Neural progenitor cell (in vitro differentiated cells): ENCODE measurements around the gene GATAD2A. TPM values are rescaled to one million over a fixed set of nuclear protein-coding genes. Genes with fewer than 3 reads are reported as not detected.
A peak's percentile ranks its signal among the peaks of the same experiment; 100 is the strongest.

Experiments used
- DNase-seq: peaks from one replicate; pipeline ENCODE4 v3.0.0-alpha.2; 2016; ENCODE audit warnings: low spot score
- H2AFZ ChIP-seq: fragments of 200-600 bp; sonication (generic); replicated peaks from 2 replicates; pipeline ENCODE4 v1.6.1; 2016; ENCODE audit warnings: antibody characterized with exemption
- H3F3A ChIP-seq: fragments of 200-600 bp; sonication (generic); 2 replicates; pipeline ENCODE4 v1.6.1; 2016; ENCODE audit warnings: antibody characterized with exemption, low read depth
- H3K27ac ChIP-seq: fragments of 200-600 bp; sonication (generic); 2 replicates; pipeline ENCODE4 v1.5.1; 2016; ENCODE audit warnings: mild to moderate bottlenecking
- H3K27me3 ChIP-seq: fragments of 200-600 bp; sonication (generic); 2 replicates; pipeline ENCODE4 v1.6.1; 2016; ENCODE audit warnings: mild to moderate bottlenecking, moderate library complexity
- H3K36me3 ChIP-seq: fragments of 200-600 bp; sonication (generic); 2 replicates; pipeline ENCODE4 v1.5.1; 2016
- H3K4me1 ChIP-seq: fragments of 200-600 bp; sonication (generic); 2 replicates; pipeline ENCODE4 v1.6.1; 2016; ENCODE audit warnings: mixed run types
- H3K4me2 ChIP-seq: fragments of 200-600 bp; sonication (generic); 2 replicates; pipeline ENCODE4 v1.6.1; 2016
- H3K4me3 ChIP-seq: fragments of 200-600 bp; sonication (generic); 2 replicates; pipeline ENCODE4 v1.5.1; 2016
- H3K79me2 ChIP-seq: fragments of 200-600 bp; sonication (generic); 2 replicates; pipeline ENCODE4 v1.6.1; 2016; ENCODE audit warnings: low read depth
- H3K9ac ChIP-seq: fragments of 200-600 bp; sonication (generic); 2 replicates; pipeline ENCODE4 v1.6.1; 2016
- H3K9me3 ChIP-seq: fragments of 200-600 bp; sonication (generic); 2 replicates; pipeline ENCODE4 v1.5.1; 2016; ENCODE audit warnings: low read depth
- H4K20me1 ChIP-seq: fragments of 200-600 bp; sonication (generic); 2 replicates; pipeline ENCODE4 v1.6.1; 2016; ENCODE audit warnings: low read depth
- H3K27ac Mint-ChIP-seq: 3 replicates; pipeline ENCODE4 v1.8.0; 2021; ENCODE audit warnings: mixed read lengths
- H3K27me3 Mint-ChIP-seq: 2 replicates; pipeline ENCODE4 v1.8.0; 2022; ENCODE audit warnings: low read depth, mild to moderate bottlenecking, inconsistent platforms, moderate library complexity, mixed read lengths; ENCODE audit not compliant: insufficient read depth
- H3K36me3 Mint-ChIP-seq: 3 replicates; pipeline ENCODE4 v1.8.0; 2021; ENCODE audit warnings: mixed read lengths
- H3K4me1 Mint-ChIP-seq: 3 replicates; pipeline ENCODE4 v1.8.0; 2021; ENCODE audit warnings: mixed read lengths
- H3K4me3 Mint-ChIP-seq: 3 replicates; pipeline ENCODE4 v1.8.0; 2021; ENCODE audit warnings: mild to moderate bottlenecking, moderate library complexity, mixed read lengths
- H3K9me3 Mint-ChIP-seq: 3 replicates; pipeline ENCODE4 v1.8.0; 2020; ENCODE audit warnings: mixed read lengths
- EZH2 ChIP-seq: fragments of 200-600 bp; sonication (generic); IDR thresholded peaks from 2 replicates; pipeline ENCODE4 v1.6.1; 2017; ENCODE audit warnings: antibody characterized with exemption, mild to moderate bottlenecking, moderate library complexity
- EZH2phosphoT487 ChIP-seq: fragments of 200-600 bp; sonication (generic); IDR thresholded peaks from 2 replicates; pipeline ENCODE4 v1.6.1; 2017; ENCODE audit warnings: antibody characterized with exemption
- total RNA-seq: library from RNA; depleted of rRNA; stranded (reverse); fragments of >200 nt; gene quantifications from 2 replicates; pipeline ENCODE4 v1.2.3, GENCODE V29; 2015; ENCODE audit warnings: low replicate concordance
- TF ChIP-seq, protein P1 (sequence below): fragments of 200-600 bp; sonication (generic); IDR thresholded peaks from 2 replicates; pipeline ENCODE4 v1.5.1; 2017; ENCODE audit warnings: antibody characterized with exemption, mild to moderate bottlenecking

GATAD2A gene
- total RNA-seq, 1 donor from 2014 or later = 37.9 TPM

GRCh38 chr19:19487077-19487949 is 81.8 kb downstream of the GATAD2A start:
- no peak for DNase-seq
- Histone ChIP-seq H3K27me3 (no peaks in the 10 kb centered on the region), H3K4me1 (peaks cover 31% of the 10 kb centered on the region), H3K36me3 (no peaks in the 10 kb centered on the region), H3K27ac (peak overlapping the region; percentile 57), H2AFZ (no peak overlapping the region), H3K4me2 (no peak overlapping the region), H3K9me3 (no peaks in the 10 kb centered on the region), H3K4me3 (no peak overlapping the region), H3K79me2 (peaks cover 74% of the 10 kb centered on the region), H3F3A (peaks cover 28% of the 10 kb centered on the region), H3K9ac (no peak overlapping the region), H4K20me1 (peaks cover 40% of the 10 kb centered on the region)
- Mint-ChIP-seq H3K4me1 (peaks cover 51% of the 10 kb centered on the region), H3K36me3 (peaks cover 3% of the 10 kb centered on the region), H3K4me3 (peak overlapping the region; percentile 33), H3K27ac (peak overlapping the region; percentile 98), H3K27me3 (peaks cover 10% of the 10 kb centered on the region), H3K9me3 (no peaks in the 10 kb centered on the region)
- TF ChIP-seq EZH2phosphoT487 (no peak), EZH2 (no peak)
- TF ChIP-seq, protein P1, sequence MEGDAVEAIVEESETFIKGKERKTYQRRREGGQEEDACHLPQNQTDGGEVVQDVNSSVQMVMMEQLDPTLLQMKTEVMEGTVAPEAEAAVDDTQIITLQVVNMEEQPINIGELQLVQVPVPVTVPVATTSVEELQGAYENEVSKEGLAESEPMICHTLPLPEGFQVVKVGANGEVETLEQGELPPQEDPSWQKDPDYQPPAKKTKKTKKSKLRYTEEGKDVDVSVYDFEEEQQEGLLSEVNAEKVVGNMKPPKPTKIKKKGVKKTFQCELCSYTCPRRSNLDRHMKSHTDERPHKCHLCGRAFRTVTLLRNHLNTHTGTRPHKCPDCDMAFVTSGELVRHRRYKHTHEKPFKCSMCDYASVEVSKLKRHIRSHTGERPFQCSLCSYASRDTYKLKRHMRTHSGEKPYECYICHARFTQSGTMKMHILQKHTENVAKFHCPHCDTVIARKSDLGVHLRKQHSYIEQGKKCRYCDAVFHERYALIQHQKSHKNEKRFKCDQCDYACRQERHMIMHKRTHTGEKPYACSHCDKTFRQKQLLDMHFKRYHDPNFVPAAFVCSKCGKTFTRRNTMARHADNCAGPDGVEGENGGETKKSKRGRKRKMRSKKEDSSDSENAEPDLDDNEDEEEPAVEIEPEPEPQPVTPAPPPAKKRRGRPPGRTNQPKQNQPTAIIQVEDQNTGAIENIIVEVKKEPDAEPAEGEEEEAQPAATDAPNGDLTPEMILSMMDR = no peak

DNA sequence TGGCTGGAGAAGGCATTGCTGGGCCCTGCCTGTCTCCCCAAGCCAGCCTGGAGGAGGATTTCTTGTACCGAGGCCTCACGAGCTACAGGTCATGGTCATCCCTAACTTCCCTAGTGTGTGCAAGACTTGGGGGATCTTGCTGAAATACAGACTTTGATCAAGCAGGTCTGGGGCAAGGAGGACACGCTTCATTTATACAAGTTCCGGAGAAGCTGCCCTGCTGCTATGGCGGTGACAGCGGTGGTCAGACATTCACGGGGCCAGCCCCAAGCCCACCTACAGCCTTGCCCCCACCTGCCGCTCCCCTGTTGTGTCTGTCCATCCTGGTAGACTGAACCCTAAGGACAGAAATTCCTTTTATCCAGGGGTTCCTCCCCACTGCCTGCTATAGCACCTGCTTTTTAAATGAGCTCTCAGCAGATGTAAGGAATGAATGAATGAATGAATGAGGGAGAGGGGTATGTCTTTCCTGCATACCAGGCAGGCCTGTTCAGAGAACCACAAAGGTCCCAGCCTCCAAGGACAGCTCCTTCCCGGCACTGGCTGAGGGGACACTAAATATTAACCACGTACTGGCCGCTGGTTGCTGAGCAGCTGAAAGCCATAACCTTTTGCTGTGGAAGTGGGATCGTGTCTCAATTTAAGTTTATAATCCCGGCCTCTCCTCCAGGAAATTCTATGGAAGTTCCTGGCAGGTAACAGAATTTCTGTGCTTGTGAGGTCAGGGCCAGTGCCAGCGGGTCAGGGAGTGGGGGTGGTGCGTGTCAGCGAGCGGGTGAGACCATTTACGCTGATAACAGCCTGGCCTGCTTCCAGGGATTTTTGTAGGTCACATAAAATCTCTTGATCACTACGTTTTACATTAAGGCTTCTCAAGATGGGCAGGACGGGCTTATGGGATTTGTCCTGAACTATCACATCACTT is 82.7 kb downstream of the GATAD2A start:
- Histone ChIP-seq H3K4me1 (peaks cover 22% of the 10 kb centered on the region), H4K20me1 (peaks cover 32% of the 10 kb centered on the region), H3K4me2 (peak overlapping the region; percentile 44), H3K9me3 (no peaks in the 10 kb centered on the region), H3K27ac (peak overlapping the region; percentile 69), H3F3A (peaks cover 28% of the 10 kb centered on the region), H3K4me3 (no peak overlapping the region), H3K27me3 (no peaks in the 10 kb centered on the region), H2AFZ (no peak overlapping the region), H3K79me2 (peaks cover 70% of the 10 kb centered on the region), H3K9ac (no peak overlapping the region), H3K36me3 (no peaks in the 10 kb centered on the region)
- peak overlapping the region; percentile 98 for H3K27ac Mint-ChIP-seq
- peaks cover 10% of the 10 kb centered on the region for H3K27me3 Mint-ChIP-seq
- peak overlapping the region; percentile 70 for H3K4me3 Mint-ChIP-seq
- H3K36me3 Mint-ChIP-seq = peaks cover under 1% of the 10 kb centered on the region
- no peak for TF ChIP-seq EZH2phosphoT487
- peak; percentile 24 for DNase-seq
- H3K4me1 Mint-ChIP-seq = peaks cover 44% of the 10 kb centered on the region
- no peaks in the 10 kb centered on the region for H3K9me3 Mint-ChIP-seq

GRCh38 chr19:19488875-19489690 is 83.6 kb downstream of the GATAD2A start:
- peak overlapping the region; percentile 11 for H3K4me3 ChIP-seq
- no peaks in the 10 kb centered on the region for H3K9me3 Mint-ChIP-seq

More at GRCh38 chr19:19488875-19489690, 83.6 kb downstream of the GATAD2A start:
- H3K9ac ChIP-seq = no peak overlapping the region
- Mint-ChIP-seq H3K27me3 (peaks cover 10% of the 10 kb centered on the region), H3K27ac (peak overlapping the region; percentile 98), H3K4me3 (peak overlapping the region; percentile 70), H3K4me1 (peaks cover 45% of the 10 kb centered on the region), H3K36me3 (no peaks in the 10 kb centered on the region)
- peaks cover 31% of the 10 kb centered on the region for H4K20me1 ChIP-seq
- H2AFZ ChIP-seq = no peak overlapping the region
- H3K27me3 ChIP-seq = no peaks in the 10 kb centered on the region
- H3K4me1 ChIP-seq = peaks cover 21% of the 10 kb centered on the region
- H3F3A ChIP-seq = peaks cover 28% of the 10 kb centered on the region
- H3K4me2 ChIP-seq = peak overlapping the region; percentile 44
- no peaks in the 10 kb centered on the region for H3K9me3 ChIP-seq
- TF ChIP-seq EZH2 = no peak
- TF ChIP-seq EZH2phosphoT487 = no peak
- TF ChIP-seq, protein P1 = no peak
- H3K27ac ChIP-seq = peak overlapping the region; percentile 69
- H3K36me3 ChIP-seq = no peaks in the 10 kb centered on the region
- peak; percentile 82 for DNase-seq
- peaks cover 67% of the 10 kb centered on the region for H3K79me2 ChIP-seq
